22Rv1 (cell line): ENCODE results near the gene PHLDA2.

Experiments used
- H3K27ac ChIP-seq: fragments of 450-650 bp; 2 replicates; pipeline ENCODE4 v1.5.1; 2017
- CTCF ChIP-seq: fragments of 450-650 bp; IDR thresholded peaks from 2 replicates; pipeline ENCODE4 v1.5.1; 2017; ENCODE audit warnings: mild to moderate bottlenecking
- ZFX ChIP-seq: fragments of 450-650 bp; IDR thresholded peaks from 2 replicates; pipeline ENCODE4 v1.6.1; 2017; ENCODE audit warnings: antibody characterized with exemption, borderline replicate concordance

Gene PHLDA2

GRCh38 chr11:2929531-2929949 is 320 bp upstream of the PHLDA2 start:
- H3K27ac ChIP-seq = peak overlapping the region; percentile 96

GRCh38 chr11:2927851-2928604 is 1.2 kb downstream of the PHLDA2 start:
- peak overlapping the region; percentile 96 for H3K27ac ChIP-seq
- TF ChIP-seq ZFX = no peak
- TF ChIP-seq CTCF = no peak

More at GRCh38 chr11:2929531-2929949, 320 bp upstream of the PHLDA2 start:
- no peak for TF ChIP-seq ZFX
- TF ChIP-seq CTCF = no peak

- peak overlapping the region; percentile 96 for H3K27ac ChIP-seq
- no peak for TF ChIP-seq ZFX
- no peak for TF ChIP-seq CTCF
These were observed 2.0 kb downstream of the PHLDA2 start for GRCh38 chr11:2927121-2927800.

- no peak for TF ChIP-seq ZFX
- TF ChIP-seq CTCF = no peak
These were observed 2.6 kb downstream of the PHLDA2 start for GRCh38 chr11:2926611-2927051.

GRCh38 chr11:2924821-2925675 is 4.2 kb downstream of the PHLDA2 start:
- peak overlapping the region; percentile 53 for H3K27ac ChIP-seq
- no peak for TF ChIP-seq ZFX
- no peak for TF ChIP-seq CTCF

More at GRCh38 chr11:2926611-2927051, 2.6 kb downstream of the PHLDA2 start:
- H3K27ac ChIP-seq = peak overlapping the region; percentile 96

GRCh38 chr11:2924381-2924780 is 4.8 kb downstream of the PHLDA2 start:
- TF ChIP-seq ZFX = no peak
- no peak for TF ChIP-seq CTCF
- H3K27ac ChIP-seq = peak overlapping the region; percentile 53
